ENCODE results near the gene GRK4. TPM values are rescaled to one million over a fixed set of nuclear protein-coding genes. Genes with fewer than 3 reads are reported as not detected.
A peak's percentile ranks its signal among the peaks of the same experiment; 100 is the strongest.

The GRK4 gene
- total RNA-seq, 8 experiments from 2014 or later: 7.3 to 22.2 (median 14.2) TPM

GRCh38 chr4:3036131-3036952 lies 73.0 kb downstream of the GRK4 start:
- Histone ChIP-seq H3K4me1 (replicated peaks in 1 of 2) (peaks cover 0 to 3% of the 10 kb centered on the region in 2 donors), H3K27ac (no peak overlapping the region), H3K4me3 (no peak overlapping the region)
- 20 to 100% (median 78%) methylated on average over 1 to 7 of the region's 21 CpGs; no CpG with 5 or more reads in 4 of the 10 experiments for WGBS, 10 experiments
- ATAC-seq (replicated peaks in 6 of 8): no peak
- in situ Hi-C loops (cut with MboI; ENCODE audit: low pct_unique_long_range_greater_than_20kb in 2 of 9, low sequenced_read_pairs in 9 of 9, unreplicated experiment in 9 of 9): no loop called here

GRCh38 chr4:3037957-3038461 lies 74.6 kb downstream of the GRK4 start:
- peak in 5 of 8 experiments; percentile 1 to 24 (median 8) for ATAC-seq (replicated peaks in 6 of 8)
- no peak overlapping the region for H3K4me3 ChIP-seq
- H3K27ac ChIP-seq: no peak overlapping the region
- WGBS, 10 experiments: 17 to 85% (median 43%) methylated on average over 1 to 4 of the region's 6 CpGs; no CpG with 5 or more reads in 3 of the 10 experiments
- H3K4me1 ChIP-seq (replicated peaks in 1 of 2): peaks cover 0 to 20% of the 10 kb centered on the region in 2 donors
- in situ Hi-C loops (cut with MboI; ENCODE audit: low pct_unique_long_range_greater_than_20kb in 2 of 9, low sequenced_read_pairs in 9 of 9, unreplicated experiment in 9 of 9): no loop called here

- WGBS, 10 experiments: 42 to 100% (median 83%) methylated on average over 2 to 7 of the region's 8 CpGs; no CpG with 5 or more reads in 3 of the 10 experiments
- in situ Hi-C loops (cut with MboI; ENCODE audit: low pct_unique_long_range_greater_than_20kb in 2 of 9, low sequenced_read_pairs in 9 of 9, unreplicated experiment in 9 of 9): no loop called here
These were observed 76.5 kb downstream of the GRK4 start for GRCh38 chr4:3039706-3040366.

GRCh38 chr4:3040452-3041191 lies 77.3 kb downstream of the GRK4 start:
- no peak for ATAC-seq (replicated peaks in 6 of 8)
- WGBS, 10 experiments: 76 to 89% (median 83%) methylated on average over 1 to 5 of the region's 28 CpGs; no CpG with 5 or more reads in 6 of the 10 experiments
- H3K27ac ChIP-seq: no peak overlapping the region
- no peak overlapping the region for H3K4me3 ChIP-seq
- peaks cover 0 to 27% of the 10 kb centered on the region in 2 donors for H3K4me1 ChIP-seq (replicated peaks in 1 of 2)
- in situ Hi-C loops (cut with MboI; ENCODE audit: low pct_unique_long_range_greater_than_20kb in 2 of 9, low sequenced_read_pairs in 9 of 9, unreplicated experiment in 9 of 9): no loop called here

More at GRCh38 chr4:3039706-3040366, 76.5 kb downstream of the GRK4 start:
- H3K4me3 ChIP-seq: no peak overlapping the region
- peaks cover 0 to 27% of the 10 kb centered on the region in 2 donors for H3K4me1 ChIP-seq (replicated peaks in 1 of 2)
- no peak for ATAC-seq (replicated peaks in 6 of 8)
- H3K27ac ChIP-seq: no peak overlapping the region

GRCh38 chr4:3041192-3042142 lies 78.1 kb downstream of the GRK4 start:
- peak; percentile 37 to 84 (median 66) for ATAC-seq (replicated peaks in 6 of 8)
- in situ Hi-C loops (cut with MboI; ENCODE audit: low pct_unique_long_range_greater_than_20kb in 2 of 9, low sequenced_read_pairs in 9 of 9, unreplicated experiment in 9 of 9): no loop called here
- peaks cover 0 to 27% of the 10 kb centered on the region in 2 donors for H3K4me1 ChIP-seq (replicated peaks in 1 of 2)
- 11 to 88% (median 44%) methylated on average over 5 to 16 of the region's 57 CpGs; no CpG with 5 or more reads in 4 of the 10 experiments for WGBS, 10 experiments
- H3K27ac ChIP-seq: no peak overlapping the region
- peak overlapping the region in 2 of 5 donors; percentile 12 to 29 for H3K4me3 ChIP-seq

GRCh38 chr4:3042226-3042625 lies 78.9 kb downstream of the GRK4 start:
- peaks cover 0 to 27% of the 10 kb centered on the region in 2 donors for H3K4me1 ChIP-seq (replicated peaks in 1 of 2)
- 29 to 74% (median 64%) methylated on average over 3 to 9 of the region's 10 CpGs; no CpG with 5 or more reads in 6 of the 10 experiments for WGBS, 10 experiments
- ATAC-seq (replicated peaks in 6 of 8): no peak
- in situ Hi-C loops (cut with MboI; ENCODE audit: low pct_unique_long_range_greater_than_20kb in 2 of 9, low sequenced_read_pairs in 9 of 9, unreplicated experiment in 9 of 9): no loop called here
- H3K27ac ChIP-seq: no peak overlapping the region
- H3K4me3 ChIP-seq: peak overlapping the region in 2 of 5 donors; percentile 12 to 29

- ATAC-seq (replicated peaks in 6 of 8): peak in 5 of 8 experiments; percentile 4 to 49 (median 16)
- H3K4me3 ChIP-seq: no peak overlapping the region
- peak overlapping the region in 1 of 2 donors; percentile 59 for H3K27ac ChIP-seq
- WGBS, 10 experiments: 60 to 90% (median 81%) methylated on average over 1 to 7 of the region's 11 CpGs; no CpG with 5 or more reads in 1 of the 10 experiments
- H3K4me1 ChIP-seq (replicated peaks in 1 of 2): peaks cover 0 to 27% of the 10 kb centered on the region in 2 donors
- in situ Hi-C loops (cut with MboI; ENCODE audit: low pct_unique_long_range_greater_than_20kb in 2 of 9, low sequenced_read_pairs in 9 of 9, unreplicated experiment in 9 of 9): no loop called here
These were observed 80.1 kb downstream of the GRK4 start for GRCh38 chr4:3043282-3044020.

- H3K4me3 ChIP-seq: no peak overlapping the region
- in situ Hi-C loops (cut with MboI; ENCODE audit: low pct_unique_long_range_greater_than_20kb in 2 of 9, low sequenced_read_pairs in 9 of 9, unreplicated experiment in 9 of 9): no loop called here
- no peak overlapping the region for H3K27ac ChIP-seq
- 34 to 100% (median 72%) methylated on average over 2 to 18 of the region's 22 CpGs; no CpG with 5 or more reads in 1 of the 10 experiments for WGBS, 10 experiments
- ATAC-seq (replicated peaks in 6 of 8): peak in 3 of 8 experiments; percentile 13 to 73 (median 68)
- H3K4me1 ChIP-seq (replicated peaks in 1 of 2): peaks cover 0 to 27% of the 10 kb centered on the region in 2 donors
These were observed 81.8 kb downstream of the GRK4 start for GRCh38 chr4:3044870-3045819.

- no peak for ATAC-seq (replicated peaks in 6 of 8)
- Histone ChIP-seq H3K4me3 (no peak overlapping the region), H3K27ac (no peak overlapping the region), H3K4me1 (replicated peaks in 1 of 2) (peaks cover 0 to 26% of the 10 kb centered on the region in 2 donors)
- 51 to 100% (median 79%) methylated on average over 1 to 7 of the region's 7 CpGs; no CpG with 5 or more reads in 2 of the 10 experiments for WGBS, 10 experiments
- in situ Hi-C loops (cut with MboI; ENCODE audit: low pct_unique_long_range_greater_than_20kb in 2 of 9, low sequenced_read_pairs in 9 of 9, unreplicated experiment in 9 of 9): no loop called here
These were observed 82.8 kb downstream of the GRK4 start for GRCh38 chr4:3046162-3046561.

GRCh38 chr4:3046623-3047022 lies 83.3 kb downstream of the GRK4 start:
- H3K4me3 ChIP-seq: no peak overlapping the region
- peaks cover 0 to 21% of the 10 kb centered on the region in 2 donors for H3K4me1 ChIP-seq (replicated peaks in 1 of 2)
- no peak for ATAC-seq (replicated peaks in 6 of 8)
- in situ Hi-C loops (cut with MboI; ENCODE audit: low pct_unique_long_range_greater_than_20kb in 2 of 9, low sequenced_read_pairs in 9 of 9, unreplicated experiment in 9 of 9): no loop called here
- H3K27ac ChIP-seq: no peak overlapping the region
- WGBS, 10 experiments: 11 to 80% (median 47%) methylated on average over 1 to 3 of the region's 4 CpGs; no CpG with 5 or more reads in 3 of the 10 experiments

All from motor neuron (in vitro differentiated cells).